ENCODE measurements around the gene RASA3. TPM values are rescaled to one million over a fixed set of nuclear protein-coding genes. Genes with fewer than 3 reads are reported as not detected.

RASA3 gene
- polyA plus RNA-seq, 1 experiment, result 31.4 TPM

DNA sequence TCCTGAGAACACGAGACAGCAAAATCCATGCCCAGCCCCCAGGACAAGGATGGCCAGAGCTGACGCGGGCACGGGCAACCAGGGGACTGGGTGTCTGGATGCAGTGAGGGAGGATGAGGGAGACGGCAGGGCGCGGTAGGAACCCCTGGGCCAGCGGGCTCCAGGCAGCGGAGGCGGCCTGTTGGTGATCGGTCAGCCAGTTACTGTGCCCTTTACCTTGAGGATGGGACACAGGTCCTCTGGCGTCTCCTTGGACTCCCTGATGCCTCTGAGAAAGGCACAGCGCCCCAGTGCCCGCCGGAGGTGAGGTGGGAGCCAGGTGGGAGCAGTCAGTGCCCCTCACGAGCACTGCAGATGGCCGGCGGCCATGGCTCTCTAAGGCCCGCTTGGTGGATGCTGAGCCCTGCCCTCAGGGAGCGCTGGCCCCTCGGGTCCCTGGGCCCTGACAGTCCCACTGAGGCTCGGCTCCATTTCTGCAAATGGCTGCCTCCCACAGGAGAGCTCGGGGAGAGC is 189.8 kb downstream of the RASA3 start:
- POLR2A ChIA-PET, result no interaction called here
- no peak for DNase-seq (ENCODE audit: low read depth)

GRCh38 chr13:113941571-113942191 is 190.7 kb downstream of the RASA3 start:
- H3K36me3 ChIP-seq (ENCODE audit: control insufficient read depth, insufficient read depth, low read length), result no peaks in the 10 kb centered on the region
- CTCF ChIA-PET, result no interaction called here
- no peak for DNase-seq (ENCODE audit: low read depth)
- H3K27me3 ChIP-seq (ENCODE audit: control insufficient read depth, insufficient read depth, low read length), result no peaks in the 10 kb centered on the region
- H3K4me3 ChIP-seq (ENCODE audit: low read depth, low read length), result no peak overlapping the region
- TF ChIP-seq CTCF (IDR thresholded peaks at IDR 0.05; ENCODE audit: insufficient read depth, low read depth, low read length), result no peak
- POLR2A ChIA-PET, result no interaction called here

More for the DNA sequence above, 189.8 kb downstream of the RASA3 start:
- H3K4me3 ChIP-seq (ENCODE audit: low read depth, low read length), result no peak overlapping the region
- H3K36me3 ChIP-seq (ENCODE audit: control insufficient read depth, insufficient read depth, low read length), result no peaks in the 10 kb centered on the region
- no peak for TF ChIP-seq CTCF (IDR thresholded peaks at IDR 0.05; ENCODE audit: insufficient read depth, low read depth, low read length)
- CTCF ChIA-PET, result interaction anchor here (1.8 kb wide), 1 partner anchor 9 kb away, joined by 5 read pairs; no protein-coding TSS in a partner anchor
- H3K27me3 ChIP-seq (ENCODE audit: control insufficient read depth, insufficient read depth, low read length), result no peaks in the 10 kb centered on the region

DNA sequence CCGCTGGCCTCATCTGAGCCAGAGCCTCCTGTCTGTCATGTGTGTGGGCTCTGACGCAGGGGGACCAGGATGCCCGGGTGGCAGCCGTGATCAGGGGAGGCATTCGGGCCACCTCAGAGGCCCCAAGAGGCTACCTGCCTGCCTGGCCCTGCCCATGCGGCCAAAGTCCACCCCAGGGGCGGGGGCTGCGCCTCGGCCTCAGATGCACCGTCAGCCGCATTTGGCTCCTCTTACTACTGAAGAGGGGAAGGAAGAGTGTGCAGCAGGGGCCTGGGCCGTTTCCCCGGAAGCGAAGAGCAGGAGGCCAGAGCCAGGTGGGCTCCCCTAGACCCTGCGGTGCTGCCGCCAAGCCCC is 192.5 kb downstream of the RASA3 start:
- Histone ChIP-seq H3K4me3 (ENCODE audit: low read depth, low read length) (no peak overlapping the region), H3K36me3 (ENCODE audit: control insufficient read depth, insufficient read depth, low read length) (no peaks in the 10 kb centered on the region), H3K27me3 (ENCODE audit: control insufficient read depth, insufficient read depth, low read length) (no peaks in the 10 kb centered on the region)
- no peak for TF ChIP-seq CTCF (IDR thresholded peaks at IDR 0.05; ENCODE audit: insufficient read depth, low read depth, low read length)
- CTCF ChIA-PET, result no interaction called here
- POLR2A ChIA-PET, result no interaction called here
- no peak for DNase-seq (ENCODE audit: low read depth)

DNA sequence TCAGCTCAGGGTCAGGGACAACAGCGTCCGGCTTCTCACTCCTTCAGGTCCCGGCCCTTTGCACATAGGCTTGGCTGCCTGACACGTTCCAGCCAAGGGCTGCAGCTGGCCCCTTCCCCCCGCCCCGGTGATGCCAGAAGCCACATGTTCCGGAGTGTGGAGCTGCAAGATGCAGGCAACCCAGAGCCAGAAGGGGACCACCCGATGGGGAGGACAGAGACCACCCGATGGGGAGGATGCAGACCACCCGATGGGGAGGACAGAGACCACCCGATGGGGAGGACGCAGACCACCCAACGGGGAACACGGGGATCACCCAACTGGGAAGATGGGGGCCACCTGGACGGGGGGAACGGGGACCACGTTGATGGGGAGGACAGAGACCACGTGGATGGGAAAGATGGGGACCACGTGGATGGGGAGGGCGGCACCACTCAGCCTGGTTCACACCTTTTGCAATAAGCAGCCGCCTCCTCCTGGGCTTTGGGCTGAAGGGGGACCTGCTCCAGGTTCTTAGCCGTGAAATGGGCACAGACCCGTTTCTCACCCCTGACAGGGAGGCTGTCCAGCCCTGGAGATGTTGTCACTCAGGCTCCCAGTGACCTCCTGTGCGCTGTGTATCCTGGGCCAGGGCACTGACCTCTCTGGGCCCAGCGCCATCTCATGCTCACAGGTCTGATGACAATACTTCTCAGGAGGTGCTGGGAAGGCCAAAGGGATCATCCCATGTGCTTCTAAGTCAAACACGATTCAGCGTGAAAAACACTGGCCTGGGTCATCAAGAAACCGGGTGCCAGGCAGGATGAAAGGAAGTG is 193.1 kb downstream of the RASA3 start:
- Histone ChIP-seq H3K36me3 (ENCODE audit: control insufficient read depth, insufficient read depth, low read length) (no peaks in the 10 kb centered on the region), H3K4me3 (ENCODE audit: low read depth, low read length) (no peak overlapping the region), H3K27me3 (ENCODE audit: control insufficient read depth, insufficient read depth, low read length) (no peaks in the 10 kb centered on the region)
- DNase-seq (ENCODE audit: low read depth), result no peak
- ChIA-PET CTCF (interaction anchor here (0.6 kb wide), 1 partner anchor 20 kb away, joined by 3 read pairs; no protein-coding TSS in a partner anchor), POLR2A (interaction anchor here (0.6 kb wide), 1 partner anchor 294 kb away, joined by 3 read pairs; no protein-coding TSS in a partner anchor)
- no peak for TF ChIP-seq CTCF (IDR thresholded peaks at IDR 0.05; ENCODE audit: insufficient read depth, low read depth, low read length)

- CTCF ChIA-PET, result interaction anchor here (0.6 kb wide), 1 partner anchor 20 kb away, joined by 3 read pairs; no protein-coding TSS in a partner anchor
- TF ChIP-seq CTCF (IDR thresholded peaks at IDR 0.05; ENCODE audit: insufficient read depth, low read depth, low read length), result no peak
- POLR2A ChIA-PET, result no interaction called here
- Histone ChIP-seq H3K27me3 (ENCODE audit: control insufficient read depth, insufficient read depth, low read length) (no peaks in the 10 kb centered on the region), H3K36me3 (ENCODE audit: control insufficient read depth, insufficient read depth, low read length) (no peaks in the 10 kb centered on the region), H3K4me3 (ENCODE audit: low read depth, low read length) (no peak overlapping the region)
- no peak for DNase-seq (ENCODE audit: low read depth)
These were observed 193.7 kb downstream of the RASA3 start for GRCh38 chr13:113938716-113939115.

Data from BJ (cell line).